Hypothalamus (tissue), 51 donors: ENCODE measurements around the gene CYP4F11.
"Not testable (repeated sequence)": the region's sequence is repeated elsewhere in the genome, so short reads cannot be mapped to it uniquely, and the experiment has no call there.

Experiments used
- DNase-seq, 51 donors: peaks; one replicate each; lab custom pipeline; 2025; lab: John Stamatoyannopoulos, UW

Gene CYP4F11

GRCh38 chr19:15923702-15924101 is 10.6 kb downstream of the CYP4F11 start:
- DNase-seq: no peak

GRCh38 chr19:15922021-15922420 is 12.3 kb downstream of the CYP4F11 start:
- no peak for DNase-seq

- no peak for DNase-seq
These were observed 15.1 kb downstream of the CYP4F11 start for GRCh38 chr19:15919243-15919642.

- no peak for DNase-seq
These were observed 19.2 kb downstream of the CYP4F11 start for GRCh38 chr19:15915109-15915508.

GRCh38 chr19:15913830-15914229 is 20.5 kb downstream of the CYP4F11 start:
- DNase-seq: no peak

- no peak for DNase-seq
These were observed 20.9 kb downstream of the CYP4F11 start for GRCh38 chr19:15913384-15913783.

- no peak for DNase-seq
These were observed 22.6 kb downstream of the CYP4F11 start for GRCh38 chr19:15911599-15912235.

- no peak for DNase-seq
These were observed 29.3 kb downstream of the CYP4F11 start for GRCh38 chr19:15905026-15905425.

- DNase-seq: not testable (repeated sequence)
These were observed 31.4 kb downstream of the CYP4F11 start for GRCh38 chr19:15902898-15903297.

- DNase-seq: no peak
These were observed 32.1 kb downstream of the CYP4F11 start for GRCh38 chr19:15902254-15902653.

- no peak for DNase-seq
These were observed 33.8 kb downstream of the CYP4F11 start for GRCh38 chr19:15900504-15900903.

- DNase-seq: not testable (repeated sequence)
These were observed 34.3 kb downstream of the CYP4F11 start for GRCh38 chr19:15900032-15900431.

- not testable (repeated sequence) for DNase-seq
These were observed 34.8 kb downstream of the CYP4F11 start for GRCh38 chr19:15899561-15899960.

- no peak for DNase-seq
These were observed 36.5 kb downstream of the CYP4F11 start, which contains the start of gene CYP4F2 for GRCh38 chr19:15897738-15898276. Gene CYP4F2, minus strand, starts transcription at chr19:15898074. Its CDS starts 463 bp downstream, at chr19:15897611.

- no peak for DNase-seq
These were observed 37.1 kb downstream of the CYP4F11 start for GRCh38 chr19:15897026-15897737.

GRCh38 chr19:15895876-15896430 is 38.4 kb downstream of the CYP4F11 start:
- DNase-seq: no peak

GRCh38 chr19:15894359-15894758 is 40.0 kb downstream of the CYP4F11 start:
- no peak for DNase-seq

GRCh38 chr19:15893477-15893876 is 40.9 kb downstream of the CYP4F11 start:
- DNase-seq: no peak

- no peak for DNase-seq
These were observed 42.3 kb downstream of the CYP4F11 start for GRCh38 chr19:15892012-15892411.

GRCh38 chr19:15891434-15891833 is 42.9 kb downstream of the CYP4F11 start:
- DNase-seq: no peak

GRCh38 chr19:15889339-15889738 is 45.0 kb downstream of the CYP4F11 start:
- DNase-seq: not testable (repeated sequence)

- DNase-seq: no peak
These were observed 48.4 kb downstream of the CYP4F11 start for GRCh38 chr19:15885919-15886318.
